Amniotic epithelial cell (primary cell): ENCODE data around the gene RALBP1.

Experiments
- DNase-seq: peaks from one replicate; pipeline ENCODE4 v3.0.0-alpha.2; 2010; ENCODE audit warnings: low read depth

RALBP1 gene

DNA sequence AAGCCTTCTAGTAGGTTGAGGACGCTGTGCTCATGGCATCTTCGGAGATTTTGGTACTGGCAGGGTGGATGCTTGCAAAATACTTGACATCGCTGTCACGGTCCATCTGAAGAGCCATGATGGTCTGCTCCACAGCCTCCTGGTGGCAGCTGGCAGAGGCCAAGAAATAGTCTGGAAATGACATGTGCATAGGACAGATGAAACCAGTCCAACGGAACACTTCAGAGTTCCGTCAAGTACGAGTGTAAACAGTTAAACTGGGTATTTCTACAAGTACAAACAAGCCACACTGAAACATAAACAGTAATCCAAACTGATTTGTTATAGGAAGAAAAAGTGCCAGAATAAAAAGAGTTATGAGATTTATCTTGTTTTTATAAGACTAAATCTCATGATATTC is 72.5 kb downstream of the RALBP1 start:
- DNase-seq = no peak

- DNase-seq = no peak
These were observed 74.1 kb downstream of the RALBP1 start for GRCh38 chr18:9549405-9549804.

- no peak for DNase-seq
These were observed 75.1 kb downstream of the RALBP1 start for GRCh38 chr18:9550429-9550828.

DNA sequence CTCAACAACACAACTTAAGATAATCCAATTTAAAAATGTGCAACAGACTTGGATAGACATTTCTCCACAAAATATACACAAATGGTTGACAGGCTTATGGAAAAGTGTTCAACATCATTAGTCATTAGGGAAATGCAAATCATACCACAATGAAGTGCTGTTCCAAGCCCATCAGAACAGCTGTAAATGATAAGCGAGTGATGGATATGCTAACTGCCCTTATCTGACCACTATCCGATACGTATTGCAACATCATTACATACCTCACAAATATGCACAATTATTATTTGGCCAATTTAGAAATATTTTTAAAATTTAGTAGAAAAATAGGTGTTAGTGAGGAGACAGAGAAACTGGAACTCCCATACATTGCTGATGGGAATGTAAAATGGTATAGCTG is 76.9 kb downstream of the RALBP1 start:
- DNase-seq = peak; percentile 86

- no peak for DNase-seq
These were observed 77.3 kb downstream of the RALBP1 start for GRCh38 chr18:9552616-9553015.

DNA sequence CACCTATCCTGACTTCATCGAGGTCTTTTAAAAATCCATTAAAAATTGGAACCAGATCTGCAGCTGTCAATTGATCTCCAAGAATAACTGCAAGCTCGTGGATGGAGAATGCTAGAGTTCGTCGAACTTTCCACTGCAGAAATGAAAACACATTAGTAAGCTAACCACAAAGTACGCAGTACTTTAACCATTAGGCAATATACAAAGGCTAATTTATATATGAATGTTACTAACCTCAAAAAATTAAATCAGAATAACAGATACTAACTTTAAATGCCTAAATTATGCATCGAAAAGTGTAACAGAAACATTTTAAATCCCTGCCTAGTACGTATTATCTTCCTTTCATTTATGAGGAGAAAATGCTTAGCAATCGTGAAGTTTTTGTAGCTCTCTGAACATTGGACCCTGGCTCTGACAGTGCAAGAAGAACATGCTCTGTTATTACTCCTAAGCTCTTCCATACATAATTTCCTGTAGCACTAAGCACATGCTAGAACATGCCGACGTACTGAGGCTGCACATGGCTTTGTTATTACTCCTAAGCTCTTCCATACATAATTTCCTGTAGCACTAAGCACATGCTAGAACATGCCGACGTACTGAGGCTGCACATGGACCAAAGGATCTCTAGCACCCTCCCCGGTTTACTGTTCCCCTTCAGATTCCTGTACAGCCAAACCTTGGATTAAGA is 82.1 kb downstream of the RALBP1 start:
- peak; percentile 20 for DNase-seq

DNA sequence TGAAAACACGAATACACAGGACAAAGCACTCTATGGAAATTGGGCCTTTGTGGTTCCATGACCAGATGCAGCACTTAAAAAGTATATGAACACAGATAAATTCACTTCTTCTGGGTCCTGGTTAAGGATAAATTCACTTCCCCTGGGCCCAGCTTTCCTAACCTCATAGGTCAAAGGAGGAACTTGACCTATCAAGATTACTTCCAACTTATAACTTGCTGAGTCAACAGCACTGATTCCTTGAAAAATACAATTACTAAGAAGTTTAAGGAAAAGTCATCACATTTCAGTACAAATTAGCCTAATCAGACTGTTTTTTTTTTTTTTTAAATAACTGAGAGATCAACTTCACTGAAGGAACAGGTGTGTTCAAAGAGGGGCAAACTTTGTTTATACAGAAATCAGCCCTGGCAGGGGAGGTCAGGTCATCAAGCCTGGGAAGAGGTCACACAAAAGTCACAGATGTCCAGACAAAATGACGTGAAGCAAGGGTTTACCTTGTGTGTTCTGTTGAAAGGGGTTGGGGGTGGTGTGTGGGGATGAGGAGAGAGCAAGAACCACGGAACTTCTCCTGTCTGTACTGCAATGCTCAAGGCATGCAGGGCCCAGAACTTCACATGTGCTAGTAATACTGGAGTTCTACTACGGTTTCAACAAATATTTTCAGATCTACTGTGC is 83.2 kb downstream of the RALBP1 start:
- DNase-seq = no peak

GRCh38 chr18:9559253-9559652 is 83.9 kb downstream of the RALBP1 start:
- no peak for DNase-seq

GRCh38 chr18:9561759-9562158 is 86.4 kb downstream of the RALBP1 start:
- no peak for DNase-seq

- DNase-seq = no peak
These were observed 87.3 kb downstream of the RALBP1 start for GRCh38 chr18:9562584-9562983.

- no peak for DNase-seq
These were observed 88.0 kb downstream of the RALBP1 start for GRCh38 chr18:9563331-9563730.

DNA sequence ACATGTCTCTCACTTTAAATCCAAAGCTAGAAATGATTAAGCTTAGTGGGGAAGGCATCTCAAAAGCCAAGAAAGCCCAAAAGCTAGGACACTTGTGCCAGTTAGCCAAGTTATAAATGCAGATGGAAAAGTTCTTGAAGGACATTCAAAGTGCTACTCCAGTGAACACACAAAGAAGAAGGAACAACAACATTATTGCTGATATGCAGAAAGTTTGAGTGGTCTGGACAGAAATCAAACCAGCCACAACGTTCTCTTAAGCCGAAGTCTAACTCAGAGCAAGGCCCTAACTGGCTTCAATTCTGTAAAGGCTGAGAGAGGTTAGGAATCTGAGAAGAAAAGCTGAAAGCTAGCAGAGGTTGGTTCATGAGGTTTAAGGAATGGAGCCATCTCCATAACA is 90.1 kb downstream of the RALBP1 start:
- DNase-seq = no peak

- DNase-seq = no peak
These were observed 92.9 kb downstream of the RALBP1 start for GRCh38 chr18:9568186-9568585.

- DNase-seq = no peak
These were observed 93.9 kb downstream of the RALBP1 start for GRCh38 chr18:9569178-9569577.

DNA sequence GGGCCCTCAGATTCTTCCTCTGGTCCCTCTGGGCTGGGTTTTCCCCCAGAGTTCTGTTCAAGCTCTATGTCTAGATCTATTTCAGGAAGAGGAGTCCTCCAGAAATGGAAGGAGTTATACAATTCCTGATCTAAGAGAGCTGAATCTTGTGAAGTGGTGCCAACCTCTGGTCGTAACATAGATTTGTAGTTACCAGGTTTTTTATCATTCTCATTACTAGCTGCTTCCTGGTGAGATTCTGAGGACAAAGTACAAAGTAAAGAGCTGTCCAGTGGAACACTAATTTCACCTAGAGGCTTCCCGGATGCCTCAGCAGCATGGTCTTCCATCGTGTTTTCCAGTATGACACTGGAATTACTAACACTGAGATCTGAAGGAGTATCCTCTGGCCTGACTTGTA is 94.9 kb downstream of the RALBP1 start:
- no peak for DNase-seq

DNA sequence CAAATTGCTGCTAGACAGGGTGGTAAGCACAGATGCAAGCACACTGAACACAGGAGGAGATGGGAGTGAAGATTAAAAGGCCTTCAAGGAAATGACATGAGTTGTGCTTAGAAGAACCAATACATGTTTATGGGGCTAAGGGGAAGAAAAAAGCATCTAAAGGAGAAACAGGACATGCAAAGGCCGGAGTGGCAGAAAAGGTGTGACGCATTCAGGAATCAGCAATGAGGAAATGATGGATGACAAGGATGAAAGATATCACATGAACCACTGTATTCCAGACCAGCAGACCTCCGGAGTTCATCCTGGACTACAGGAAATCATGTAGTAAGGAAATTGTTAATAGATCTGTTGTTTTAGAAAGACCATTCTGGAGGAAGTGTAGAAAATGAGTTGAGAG is 96.2 kb downstream of the RALBP1 start:
- DNase-seq = no peak

- DNase-seq = no peak
These were observed 99.3 kb downstream of the RALBP1 start for GRCh38 chr18:9574473-9575115.

DNA sequence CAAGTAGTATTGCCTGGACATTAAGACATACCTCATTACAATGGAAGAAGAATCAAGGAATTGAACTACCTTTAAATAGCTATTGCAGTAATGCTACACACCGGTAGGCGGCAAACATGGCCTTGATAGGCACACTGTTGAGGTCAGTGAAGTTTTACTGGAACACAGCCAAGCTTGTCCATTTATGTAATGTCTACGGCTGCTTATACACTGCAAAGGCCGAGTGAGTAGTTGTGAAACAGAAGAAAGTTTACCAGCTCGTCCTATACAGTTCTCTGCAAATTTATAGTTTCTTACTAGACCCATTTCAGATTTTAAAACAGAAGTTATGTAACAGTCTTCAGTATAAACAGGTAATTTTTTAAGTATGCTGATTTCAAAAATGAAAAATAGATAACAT is 100.2 kb downstream of the RALBP1 start:
- DNase-seq = peak; percentile 98

DNA sequence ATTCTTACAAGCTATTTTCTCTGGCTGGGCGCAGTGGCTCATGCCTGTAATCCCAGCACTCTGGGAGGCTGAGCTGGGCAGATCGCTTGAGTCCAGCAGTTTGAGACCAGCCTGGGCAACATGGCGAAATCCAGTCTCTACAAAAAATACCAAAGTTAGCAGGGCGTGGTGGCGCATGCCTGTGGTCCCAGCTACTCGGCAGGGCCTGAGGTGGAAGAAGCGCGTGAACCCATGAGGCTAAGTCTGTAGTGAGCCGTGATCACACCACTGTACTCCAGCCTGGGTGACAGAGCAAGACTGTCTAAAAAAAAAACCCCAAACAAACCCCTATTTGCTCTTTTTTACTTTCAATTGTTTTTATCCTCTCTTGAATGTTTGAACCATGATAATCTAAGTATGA is 102.0 kb downstream of the RALBP1 start:
- DNase-seq = peak; percentile 41

DNA sequence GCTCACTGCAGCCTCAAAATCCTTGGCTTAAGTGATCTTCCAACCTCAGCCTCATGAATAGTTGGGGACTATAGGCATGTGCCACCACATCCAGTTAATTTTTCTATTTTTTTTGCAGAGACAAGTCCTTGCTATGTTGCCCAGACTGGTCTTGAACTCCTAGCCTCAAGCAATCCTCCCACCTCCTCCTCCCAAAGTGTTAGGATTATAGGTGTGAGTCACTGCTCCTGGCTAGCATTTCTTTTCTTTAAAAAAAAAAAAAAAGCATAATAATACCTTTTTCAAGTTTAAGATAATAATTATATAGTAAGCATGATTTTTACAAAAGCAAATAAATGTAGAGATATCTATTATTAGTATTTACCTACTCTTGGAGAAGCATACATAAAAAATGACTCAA is 103.0 kb downstream of the RALBP1 start:
- DNase-seq = peak; percentile 42

DNA sequence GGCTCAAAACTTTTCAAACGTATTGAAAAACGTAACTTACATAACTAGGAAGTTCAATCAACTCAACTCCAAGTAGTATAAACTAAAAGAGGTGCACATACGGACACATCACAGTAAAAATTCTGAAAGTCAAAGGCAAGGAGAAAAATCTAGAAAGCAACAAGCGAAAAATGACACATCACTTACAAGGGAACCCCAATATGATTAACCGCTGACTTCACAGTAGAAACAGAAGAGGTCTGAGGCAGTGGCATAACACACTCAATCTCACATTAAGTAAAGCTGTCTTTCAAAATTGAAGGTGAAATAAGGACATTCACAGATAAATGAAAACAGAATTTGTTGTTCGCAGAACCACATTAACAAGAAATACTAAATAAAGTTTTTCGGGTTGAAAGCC is 106.4 kb downstream of the RALBP1 start:
- no peak for DNase-seq

GRCh38 chr18:9586814-9587213 is 111.5 kb downstream of the RALBP1 start:
- peak; percentile 20 for DNase-seq
